H1 (cell line): ENCODE results near the gene WAC.

Experiments
- MAFK ChIP-seq: IDR thresholded peaks from 2 replicates; pipeline ENCODE4 v1.6.1; 2012; ENCODE audit warnings: low read depth, mild to moderate bottlenecking, improper control_type of control experiment, low read length
- PHF8 ChIP-seq: fragments of 200-600 bp; sonication (generic); conservative IDR thresholded peaks from 2 replicates; pipeline ENCODE4 v1.7.1; 2012; ENCODE audit warnings: low read depth, mild to moderate bottlenecking, inconsistent platforms, low read length, moderate library complexity
- TBP ChIP-seq: IDR thresholded peaks from 2 replicates; pipeline ENCODE4 v1.6.1; 2011; ENCODE audit warnings: low read depth, low read length, improper control_type of control experiment

DNA sequence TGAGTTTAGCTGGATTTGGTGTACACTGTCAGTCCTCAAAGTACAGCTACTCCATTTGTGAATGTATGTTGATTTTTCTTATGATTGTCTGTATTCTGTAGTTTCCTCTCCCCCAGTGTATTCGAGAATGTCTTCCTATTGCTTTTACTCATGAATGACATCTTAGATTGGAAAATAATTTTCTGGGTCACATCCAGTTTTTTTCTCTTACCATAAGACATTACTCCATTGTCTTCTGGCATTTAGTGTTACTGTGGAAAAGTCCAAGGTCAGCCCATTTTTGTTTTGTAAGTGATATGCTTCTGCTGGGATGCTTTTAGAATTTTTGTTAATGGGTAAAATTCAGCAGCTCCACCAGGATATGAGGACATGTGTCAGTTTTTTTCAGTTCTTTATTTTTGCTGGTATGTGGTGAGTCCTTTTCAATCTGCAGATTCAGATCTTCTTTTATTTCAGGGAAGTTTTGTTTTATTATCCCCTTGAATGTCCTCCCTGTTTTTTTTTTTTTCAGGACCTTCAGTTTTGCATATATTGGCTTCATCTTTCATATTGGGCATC is 33.6 kb downstream of the WAC start:
- TF ChIP-seq PHF8 (no peak), TBP (no peak), MAFK (no peak)
